SK-N-SH treated with all-trans-retinoic acid at 6 μM for 48 hours (cell line): ENCODE data around the gene TMEM151A.

ENCODE experiments used
- ARNTL ChIP-seq: fragments of 450-650 bp; formaldehyde crosslinking; IDR thresholded peaks from 2 replicates; pipeline ENCODE4 v1.5.0; 2020; ENCODE audit warnings: low read depth, mild to moderate bottlenecking, moderate library complexity, borderline replicate concordance
- ESRRG ChIP-seq: fragments of 250-450 bp; sonication (Bioruptor Pico); IDR thresholded peaks from 2 replicates; pipeline ENCODE4 v1.6.1; 2021; ENCODE audit warnings: mild to moderate bottlenecking
- SNAI2 ChIP-seq: fragments of 250-450 bp; sonication (Bioruptor Pico); IDR thresholded peaks from 2 replicates; pipeline ENCODE4 v1.5.0; 2020; ENCODE audit warnings: mild to moderate bottlenecking, moderate library complexity
- ZFP30 ChIP-seq: fragments of 450-650 bp; formaldehyde crosslinking; IDR thresholded peaks from 2 replicates; pipeline ENCODE4 v1.5.0; 2022; ENCODE audit warnings: mild to moderate bottlenecking, moderate library complexity
- ZNF8 ChIP-seq: fragments of 450-650 bp; formaldehyde crosslinking; IDR thresholded peaks from 2 replicates; pipeline ENCODE4 v1.5.0; 2020; ENCODE audit warnings: mild to moderate bottlenecking, moderate library complexity
- TF ChIP-seq, protein P1 (sequence below): fragments of 250-450 bp; sonication (Bioruptor Pico); IDR thresholded peaks from 2 replicates; pipeline ENCODE4 v1.8.0; 2020; ENCODE audit warnings: mild to moderate bottlenecking, moderate library complexity, borderline replicate concordance

GRCh38 chr11:66258473-66258893, 33.2 kb upstream of the TMEM151A start:
- TF ChIP-seq ARNTL (CRISPR knock-in tag), result no peak
- TF ChIP-seq, protein P1, sequence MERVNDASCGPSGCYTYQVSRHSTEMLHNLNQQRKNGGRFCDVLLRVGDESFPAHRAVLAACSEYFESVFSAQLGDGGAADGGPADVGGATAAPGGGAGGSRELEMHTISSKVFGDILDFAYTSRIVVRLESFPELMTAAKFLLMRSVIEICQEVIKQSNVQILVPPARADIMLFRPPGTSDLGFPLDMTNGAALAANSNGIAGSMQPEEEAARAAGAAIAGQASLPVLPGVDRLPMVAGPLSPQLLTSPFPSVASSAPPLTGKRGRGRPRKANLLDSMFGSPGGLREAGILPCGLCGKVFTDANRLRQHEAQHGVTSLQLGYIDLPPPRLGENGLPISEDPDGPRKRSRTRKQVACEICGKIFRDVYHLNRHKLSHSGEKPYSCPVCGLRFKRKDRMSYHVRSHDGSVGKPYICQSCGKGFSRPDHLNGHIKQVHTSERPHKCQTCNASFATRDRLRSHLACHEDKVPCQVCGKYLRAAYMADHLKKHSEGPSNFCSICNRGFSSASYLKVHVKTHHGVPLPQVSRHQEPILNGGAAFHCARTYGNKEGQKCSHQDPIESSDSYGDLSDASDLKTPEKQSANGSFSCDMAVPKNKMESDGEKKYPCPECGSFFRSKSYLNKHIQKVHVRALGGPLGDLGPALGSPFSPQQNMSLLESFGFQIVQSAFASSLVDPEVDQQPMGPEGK (CRISPR knock-in tag), result no peak
- TF ChIP-seq ZFP30, result no peak
- TF ChIP-seq ZNF8, result no peak
- TF ChIP-seq ESRRG (CRISPR knock-in tag), result no peak
- no peak for TF ChIP-seq SNAI2 (CRISPR knock-in tag)
